ENCODE results near the gene CERT1.
"Not testable (repeated sequence)": the region's sequence is repeated elsewhere in the genome, so short reads cannot be mapped to it uniquely, and the experiment has no call there.

CERT1 gene, protein sequence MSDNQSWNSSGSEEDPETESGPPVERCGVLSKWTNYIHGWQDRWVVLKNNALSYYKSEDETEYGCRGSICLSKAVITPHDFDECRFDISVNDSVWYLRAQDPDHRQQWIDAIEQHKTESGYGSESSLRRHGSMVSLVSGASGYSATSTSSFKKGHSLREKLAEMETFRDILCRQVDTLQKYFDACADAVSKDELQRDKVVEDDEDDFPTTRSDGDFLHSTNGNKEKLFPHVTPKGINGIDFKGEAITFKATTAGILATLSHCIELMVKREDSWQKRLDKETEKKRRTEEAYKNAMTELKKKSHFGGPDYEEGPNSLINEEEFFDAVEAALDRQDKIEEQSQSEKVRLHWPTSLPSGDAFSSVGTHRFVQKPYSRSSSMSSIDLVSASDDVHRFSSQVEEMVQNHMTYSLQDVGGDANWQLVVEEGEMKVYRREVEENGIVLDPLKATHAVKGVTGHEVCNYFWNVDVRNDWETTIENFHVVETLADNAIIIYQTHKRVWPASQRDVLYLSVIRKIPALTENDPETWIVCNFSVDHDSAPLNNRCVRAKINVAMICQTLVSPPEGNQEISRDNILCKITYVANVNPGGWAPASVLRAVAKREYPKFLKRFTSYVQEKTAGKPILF

DNA sequence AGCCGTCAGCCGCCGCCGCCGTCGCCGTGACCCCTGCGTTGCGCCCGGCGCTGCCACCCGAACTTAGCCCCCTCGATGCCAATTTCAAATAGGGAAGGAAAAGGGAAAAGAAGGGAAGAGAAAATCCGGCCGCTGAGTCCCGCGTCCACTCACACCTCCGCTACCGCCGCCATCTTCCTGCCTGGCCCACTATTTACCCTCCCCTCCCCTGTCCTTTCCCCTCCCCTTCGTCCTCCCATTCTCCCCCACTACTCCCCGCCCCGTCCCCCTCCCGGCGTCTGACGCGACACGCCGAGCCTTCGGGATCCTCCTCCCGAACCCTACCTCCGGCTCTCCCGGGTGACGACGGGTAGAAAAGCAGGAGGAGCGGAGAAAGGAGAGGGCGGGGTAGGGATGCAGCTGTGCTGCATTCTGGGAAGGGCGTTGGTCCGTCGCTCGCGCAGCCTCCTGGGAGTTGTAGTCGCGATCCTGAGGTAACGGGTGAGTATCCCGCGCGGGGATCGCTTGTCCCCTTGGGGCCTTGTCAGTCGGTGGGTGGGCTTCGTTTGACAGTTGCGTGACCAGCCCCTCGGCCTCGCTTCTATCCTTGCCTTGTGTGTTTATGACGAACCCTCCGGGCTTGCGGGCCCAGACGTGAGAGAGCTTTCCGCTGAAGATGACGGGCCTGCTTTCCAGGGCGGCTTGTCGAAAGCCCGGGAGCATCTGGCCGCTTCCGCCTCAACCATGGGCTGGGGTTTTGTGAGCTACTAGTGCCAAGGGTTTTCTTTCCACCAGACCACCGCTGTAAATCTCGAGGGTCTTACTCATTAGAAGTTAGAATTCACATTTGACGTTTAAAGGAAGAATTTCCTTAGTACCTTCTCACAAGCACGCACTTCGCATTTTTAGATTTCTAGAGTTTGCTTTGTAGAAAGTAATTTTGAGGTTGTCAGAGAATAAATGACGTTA is at the start of gene CERT1, which contains the start of gene POLK:
Gene CERT1, minus strand, starts transcription at position 195 of the 948 bp plus-strand sequence. CDS start 422 bp downstream, outside the sequence.
Gene POLK, plus strand, starts transcription at position 457 of the 948 bp plus-strand sequence.
- DNase-seq: peak; percentile 99

DNA sequence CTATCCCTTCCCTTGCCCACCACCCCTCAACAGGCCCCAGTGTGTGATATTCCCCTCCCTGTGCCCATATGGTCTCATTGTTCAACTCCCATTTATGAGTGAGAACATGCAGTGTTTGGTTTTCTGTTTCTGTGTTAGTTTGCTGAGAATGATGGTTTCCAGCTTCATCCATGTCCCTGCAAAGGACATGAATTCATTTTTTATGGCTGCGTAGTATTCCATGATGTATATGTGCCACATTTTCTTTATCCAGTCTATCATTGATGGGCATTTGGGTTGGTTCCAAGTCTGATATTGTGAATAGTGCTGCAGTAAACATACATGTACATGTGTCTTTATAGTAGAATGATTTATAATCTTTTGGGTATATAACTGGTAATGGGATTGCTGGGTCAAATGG is 49.2 kb upstream of the CERT1 start:
- DNase-seq: not testable (repeated sequence)

DNA sequence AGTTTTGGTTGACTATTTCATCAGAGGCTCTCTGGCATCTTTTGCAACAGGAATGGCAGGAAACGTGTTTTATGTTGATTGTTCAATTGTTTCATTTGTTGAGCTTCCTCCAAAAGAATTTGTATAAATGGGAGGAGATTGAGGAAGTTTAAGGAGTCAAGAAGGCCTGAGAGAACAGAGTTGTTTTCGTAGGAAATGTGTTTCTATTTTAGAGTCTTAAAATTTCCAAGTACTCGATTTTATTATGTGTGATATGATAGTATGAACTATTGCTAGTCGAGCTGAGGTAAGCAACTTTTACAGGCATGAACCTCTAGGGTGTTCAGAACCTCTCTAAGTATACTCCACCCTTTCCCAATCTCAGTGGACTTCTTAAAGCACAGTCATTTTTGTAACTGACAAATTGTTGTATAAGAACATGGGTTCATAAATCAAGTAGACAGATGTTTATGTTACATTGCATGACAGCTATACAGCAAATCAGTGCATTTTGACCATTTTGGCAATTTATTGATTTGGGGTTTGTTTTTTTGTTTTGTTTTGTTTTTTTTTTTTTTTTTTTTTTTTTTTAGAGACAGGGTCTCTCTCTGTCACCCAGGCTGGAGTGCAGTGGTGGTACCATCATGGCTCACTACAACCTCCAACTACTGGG is 47.7 kb upstream of the CERT1 start:
- no peak for DNase-seq

DNA sequence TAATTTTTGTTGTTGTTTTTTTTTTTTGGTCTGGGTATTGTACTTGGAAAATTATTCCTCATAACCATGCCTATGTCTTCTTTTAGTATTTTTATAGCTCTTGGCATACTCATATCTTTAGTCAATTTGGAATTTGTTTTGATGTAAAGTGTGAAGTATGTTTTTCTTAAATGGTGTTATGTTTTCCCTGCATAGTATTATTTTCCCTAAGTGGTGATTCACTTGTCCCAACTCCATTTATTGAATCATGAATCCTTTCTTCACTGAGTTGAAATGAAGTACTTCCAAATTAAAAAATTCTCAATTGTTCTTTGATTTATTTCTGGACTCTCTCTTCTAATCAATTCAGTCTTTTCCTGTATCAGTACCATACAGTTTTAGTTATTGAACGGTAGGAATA is 46.8 kb upstream of the CERT1 start:
- no peak for DNase-seq

DNA sequence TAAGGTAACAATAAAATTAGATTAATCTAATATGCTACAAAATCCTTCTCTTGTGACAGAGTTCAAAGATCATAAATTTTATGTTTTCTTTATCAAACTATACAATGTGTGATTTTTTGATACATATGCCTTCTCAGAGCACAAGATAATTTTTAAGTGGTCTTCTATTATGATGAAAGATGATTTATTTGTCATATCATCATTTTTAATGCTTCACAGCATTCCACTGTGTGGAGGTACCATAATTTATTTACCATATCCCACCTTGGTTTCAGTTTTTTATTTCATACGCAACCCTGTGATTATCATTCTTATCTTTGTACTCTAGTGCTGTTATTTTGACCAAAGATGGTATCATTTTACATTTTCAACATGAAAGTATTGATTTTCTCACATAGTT is 41.9 kb upstream of the CERT1 start:
- DNase-seq: no peak

DNA sequence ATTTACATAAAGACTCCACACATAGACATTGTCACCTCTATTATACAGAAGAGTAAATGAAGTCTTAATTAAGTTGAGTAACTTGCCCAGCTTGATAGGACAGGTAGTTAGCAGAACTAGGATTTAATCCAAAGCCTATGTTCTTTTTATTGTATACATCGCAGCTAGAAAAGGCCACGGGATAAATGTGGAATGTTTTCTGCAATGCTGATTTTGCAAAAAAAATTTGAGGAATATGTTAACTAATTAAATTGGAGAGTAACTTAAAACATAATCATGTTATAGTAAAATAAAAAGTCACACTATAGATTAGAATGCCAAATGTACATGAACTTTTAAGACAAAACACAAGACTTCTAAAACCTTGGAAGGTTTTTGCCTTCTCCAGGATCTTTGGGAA is 41.3 kb upstream of the CERT1 start:
- DNase-seq: no peak

DNA sequence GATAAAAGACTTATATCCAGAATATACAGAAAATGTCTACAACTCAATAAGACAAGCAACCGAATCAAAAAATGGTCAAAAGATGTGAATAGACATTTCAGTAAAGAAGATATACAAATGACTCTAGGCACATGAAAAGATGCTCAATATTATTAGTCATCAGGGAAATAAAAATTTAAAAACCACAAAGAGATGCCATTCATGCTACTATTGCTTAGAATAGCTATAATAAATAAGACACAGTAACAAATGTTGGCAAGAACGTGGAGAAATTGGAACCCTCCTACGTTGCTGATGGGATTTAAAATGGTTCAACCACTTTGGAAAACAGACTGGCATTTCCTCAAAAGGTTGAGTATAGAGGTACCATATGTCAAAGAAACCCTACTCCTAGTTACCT is 40.0 kb upstream of the CERT1 start:
- DNase-seq: peak; percentile 74

DNA sequence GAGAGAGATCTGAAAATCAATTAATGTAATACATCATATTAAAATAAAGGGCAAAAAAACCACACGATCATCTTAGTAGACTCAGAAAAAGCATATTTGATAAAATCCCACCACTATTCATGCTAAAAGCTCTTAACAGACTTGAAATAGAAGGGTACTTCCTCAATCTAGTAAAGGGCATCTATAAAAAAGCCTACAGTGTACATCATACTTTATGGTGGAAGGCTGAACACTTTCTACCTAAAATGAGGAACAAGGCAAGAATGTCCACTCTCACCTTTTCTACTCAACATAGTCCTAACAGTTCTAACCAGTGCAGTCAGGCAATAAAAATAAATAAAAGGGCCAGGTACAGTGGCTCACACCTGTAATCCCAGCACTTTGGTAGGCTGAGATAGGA is 39.2 kb upstream of the CERT1 start:
- no peak for DNase-seq

DNA sequence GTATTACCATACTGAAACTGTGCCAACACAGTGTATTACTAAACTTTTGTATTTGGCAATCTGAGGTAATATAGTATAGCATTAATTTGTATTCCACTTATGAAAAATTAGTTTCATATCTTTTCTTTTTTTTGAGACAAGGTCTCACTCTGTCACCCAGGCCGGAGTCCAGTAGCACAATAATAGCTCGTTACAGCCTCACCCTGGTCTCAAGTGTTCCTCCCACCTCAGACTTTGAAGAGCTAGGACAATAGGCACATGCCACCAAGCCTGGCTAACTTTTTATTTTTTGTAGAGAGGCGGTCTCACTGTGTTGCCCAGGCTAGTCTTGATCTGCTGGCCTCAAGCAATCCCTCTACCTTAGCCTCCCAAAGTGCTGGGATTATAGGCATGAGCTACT is 36.4 kb upstream of the CERT1 start:
- DNase-seq: no peak

DNA sequence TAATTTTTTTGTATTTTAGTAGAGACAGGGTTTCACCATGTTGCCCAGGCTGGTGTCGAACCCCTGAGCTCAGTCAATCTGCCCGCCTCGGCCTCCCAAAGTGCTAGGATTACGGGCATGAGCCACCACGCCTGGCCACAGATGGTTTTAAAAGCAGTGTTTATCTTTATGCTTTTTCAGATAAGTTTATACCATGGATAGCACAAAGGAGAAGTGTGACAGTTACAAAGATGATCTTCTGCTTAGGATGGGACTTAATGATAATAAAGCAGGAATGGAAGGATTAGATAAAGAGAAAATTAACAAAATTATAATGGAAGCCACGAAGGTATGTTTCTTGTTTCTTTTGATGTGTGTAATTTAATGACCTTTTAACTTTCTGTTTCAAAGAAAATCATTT is 35.4 kb upstream of the CERT1 start:
- no peak for DNase-seq

DNA sequence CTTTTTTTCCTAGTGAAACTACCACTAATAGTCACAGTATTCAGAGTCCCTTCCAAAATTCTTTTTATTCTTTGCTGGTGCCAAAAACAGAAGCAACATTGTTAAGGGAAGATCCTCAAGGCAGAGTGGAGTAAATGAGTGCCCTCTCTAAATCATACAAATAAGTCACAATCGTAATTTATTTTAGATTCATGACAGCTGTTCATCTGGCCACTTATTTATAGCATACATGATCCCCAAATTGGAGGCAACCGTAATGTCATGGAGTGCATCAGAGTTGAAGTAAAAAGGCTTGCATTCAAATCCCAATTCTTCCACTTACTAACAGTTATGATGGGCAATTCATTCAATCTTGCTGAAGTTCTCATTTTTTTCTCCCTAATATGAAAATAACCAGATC is 33.7 kb upstream of the CERT1 start:
- DNase-seq: no peak

DNA sequence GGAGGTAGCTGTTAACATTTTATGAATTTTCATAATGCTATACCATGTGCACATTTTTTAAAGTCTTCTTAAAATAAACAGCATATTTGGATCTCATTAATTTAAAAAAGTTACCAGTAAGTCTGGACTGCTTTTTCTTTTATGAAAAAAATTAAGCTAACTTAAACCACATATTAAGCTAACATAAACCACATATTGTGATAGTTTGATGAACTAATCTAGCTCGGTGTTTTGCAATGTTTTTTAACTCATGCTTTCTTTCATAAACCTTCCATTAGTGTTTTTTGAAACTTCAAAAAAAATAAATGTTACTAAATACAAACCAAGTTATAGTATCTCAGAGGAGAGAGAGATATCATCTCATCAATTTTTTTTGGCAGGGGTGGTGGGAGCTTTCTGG is 26.8 kb upstream of the CERT1 start:
- DNase-seq: no peak

DNA sequence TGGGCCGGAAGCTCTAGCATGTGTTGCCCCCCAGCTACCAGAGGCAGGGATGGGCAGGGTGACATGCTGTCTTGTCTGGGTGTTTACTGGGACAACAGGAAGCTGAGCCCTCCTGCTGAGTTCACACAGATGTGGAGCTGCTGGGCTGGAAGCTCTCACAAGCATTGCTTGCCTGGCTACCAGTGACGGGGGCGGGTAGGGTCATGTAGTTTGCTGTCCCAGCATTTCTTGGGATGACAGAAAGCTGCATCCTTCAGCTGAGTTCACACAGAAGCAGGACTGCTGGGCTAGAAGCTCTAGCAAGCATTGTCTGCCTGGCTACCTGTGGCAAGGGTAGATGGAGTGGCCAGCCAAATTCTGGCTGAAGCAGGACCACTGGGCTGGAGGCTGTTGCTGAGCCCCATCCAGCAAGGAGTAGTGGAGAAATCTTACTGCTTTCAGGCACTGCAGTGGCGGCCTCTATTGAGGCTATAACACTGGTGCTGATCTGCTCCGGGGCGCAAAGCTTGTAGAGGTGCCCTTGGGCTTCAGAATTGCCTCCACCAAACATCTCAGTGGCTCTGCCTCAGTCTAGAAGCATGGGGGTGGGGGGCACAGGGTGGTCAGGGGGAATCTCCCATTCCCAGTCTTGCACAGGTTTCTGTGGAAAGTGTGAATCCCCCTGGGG is 25.4 kb upstream of the CERT1 start:
- DNase-seq: no peak

DNA sequence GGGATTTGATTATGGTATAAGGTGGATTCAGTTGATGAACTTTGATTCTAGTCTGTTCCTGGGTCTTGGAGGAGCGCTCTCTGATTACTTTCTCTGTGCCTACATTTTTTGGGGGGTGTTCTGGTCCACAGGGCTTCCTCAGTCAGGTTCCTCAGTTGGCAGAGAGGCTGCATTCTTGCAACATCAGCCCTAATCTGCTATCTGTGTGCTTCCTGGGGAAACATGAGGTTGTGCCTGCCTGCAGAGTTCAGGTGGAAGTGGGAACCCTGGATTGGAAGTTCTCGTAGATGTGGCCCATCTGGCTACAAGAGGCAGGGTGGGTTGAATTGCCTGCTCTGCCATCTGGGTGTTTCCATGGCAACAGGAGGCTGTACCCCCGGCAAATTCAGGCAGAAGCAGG is 24.7 kb upstream of the CERT1 start:
- DNase-seq: no peak

DNA sequence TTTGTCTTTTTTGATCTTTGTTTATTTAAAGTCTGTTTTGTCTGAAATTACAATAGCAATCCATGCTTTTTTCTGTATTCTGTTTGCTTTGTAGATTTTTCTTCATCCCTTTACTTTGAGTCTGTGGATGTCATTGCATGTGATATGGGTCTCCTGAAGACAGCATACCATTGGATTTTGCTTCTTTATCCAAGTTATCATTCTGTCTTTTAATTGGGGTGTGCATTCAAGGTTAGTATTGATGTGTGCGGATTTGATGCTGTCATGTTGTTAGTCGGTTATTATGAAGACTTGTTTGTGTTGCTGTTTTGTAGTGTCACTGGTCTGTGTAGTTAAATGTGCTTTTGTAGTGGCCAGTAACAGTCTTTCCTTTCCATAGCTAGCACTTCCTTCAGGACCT is 23.3 kb upstream of the CERT1 start:
- DNase-seq: no peak

DNA sequence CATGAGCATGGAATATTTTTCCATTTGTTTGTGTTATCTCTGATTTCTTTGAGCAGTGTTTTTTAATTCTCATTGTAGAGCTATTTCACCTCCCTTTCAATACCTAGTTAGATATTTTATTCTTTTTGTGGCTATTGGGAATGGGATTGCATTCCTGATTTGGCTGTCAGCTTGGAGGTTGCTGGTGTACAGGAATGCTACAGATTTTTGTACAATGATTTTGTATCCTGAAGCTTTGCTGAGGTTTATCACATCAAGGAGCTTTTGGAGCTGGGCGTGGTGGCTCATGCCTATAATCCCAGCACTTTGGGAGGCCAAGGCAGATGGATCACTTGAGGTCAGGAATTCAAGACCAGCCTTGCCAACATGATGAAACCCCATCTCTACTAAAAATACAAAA is 22.3 kb upstream of the CERT1 start:
- DNase-seq: peak; percentile 89

DNA sequence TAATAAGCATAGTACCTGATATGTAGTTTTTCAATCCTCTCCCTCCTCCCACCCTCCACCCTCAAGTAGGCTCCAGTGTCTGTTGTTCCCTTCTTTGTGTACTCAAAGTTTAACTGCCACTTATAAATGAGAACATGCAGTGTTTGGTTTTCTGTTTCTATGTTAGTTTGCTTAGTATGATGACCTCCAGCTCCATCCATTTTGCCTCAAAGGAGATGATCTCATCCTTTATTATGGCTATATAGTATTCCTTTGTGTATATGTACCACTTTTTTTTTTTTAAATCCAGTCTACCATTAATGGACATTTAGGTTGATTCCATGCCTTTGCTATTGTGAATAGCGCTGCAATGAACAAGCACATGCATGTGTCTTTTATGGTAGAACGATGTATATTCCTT is 20.8 kb upstream of the CERT1 start:
- no peak for DNase-seq

DNA sequence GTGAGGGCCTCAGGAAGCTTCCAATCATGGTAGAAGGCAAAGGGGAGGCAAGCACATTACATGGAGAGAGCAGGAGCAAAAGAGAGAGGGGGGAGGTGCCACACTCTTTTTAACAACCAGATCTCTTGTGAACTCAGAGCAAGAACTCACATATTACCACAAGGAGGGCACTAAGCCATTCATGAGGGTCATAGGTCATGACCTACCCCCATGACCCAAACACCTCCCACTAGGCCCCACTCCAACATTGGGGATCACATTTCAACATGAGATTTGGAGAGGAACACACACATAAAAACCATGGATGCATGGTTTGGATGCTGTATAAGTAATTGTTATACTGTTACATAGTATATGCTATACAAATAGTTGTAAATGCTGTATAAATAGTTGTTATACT is 17.8 kb upstream of the CERT1 start:
- no peak for DNase-seq

DNA sequence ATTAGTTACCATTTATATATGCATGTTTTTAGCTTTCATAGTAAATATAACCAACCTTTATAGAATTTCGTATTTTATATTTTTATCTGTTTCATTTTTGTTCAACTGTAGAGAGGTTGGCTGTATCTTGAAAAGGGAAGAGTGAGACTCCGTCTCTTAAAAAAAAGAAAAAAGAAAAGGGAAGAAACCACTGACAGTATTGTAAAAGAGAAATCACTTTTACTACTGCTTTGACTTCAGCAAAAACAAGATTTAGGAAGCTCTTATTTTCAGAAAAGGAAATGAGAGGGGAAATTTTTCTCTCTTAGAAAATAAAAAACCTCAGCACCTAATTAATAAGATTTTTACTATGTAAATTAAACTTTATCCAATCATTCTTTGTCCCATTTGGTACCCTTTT is 14.6 kb upstream of the CERT1 start:
- no peak for DNase-seq

DNA sequence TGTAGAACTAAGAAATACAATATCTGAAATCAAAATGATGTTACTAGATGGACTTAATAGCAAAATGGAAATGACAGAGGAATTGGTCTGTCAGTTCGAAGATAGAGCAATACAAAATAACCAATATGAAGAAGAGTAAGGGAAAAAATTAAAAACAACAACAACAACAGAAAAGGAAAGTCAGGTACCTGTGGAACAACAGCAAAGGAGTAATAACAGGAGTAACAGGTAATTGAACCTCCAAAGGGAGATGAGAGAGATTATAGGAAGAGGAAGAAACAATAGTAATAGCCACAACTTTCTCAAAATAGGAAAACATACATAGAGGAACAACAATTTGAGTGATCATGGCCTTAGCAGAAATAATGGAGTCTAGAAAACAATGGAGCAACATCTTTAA is 13.9 kb upstream of the CERT1 start:
- DNase-seq: no peak

DNA sequence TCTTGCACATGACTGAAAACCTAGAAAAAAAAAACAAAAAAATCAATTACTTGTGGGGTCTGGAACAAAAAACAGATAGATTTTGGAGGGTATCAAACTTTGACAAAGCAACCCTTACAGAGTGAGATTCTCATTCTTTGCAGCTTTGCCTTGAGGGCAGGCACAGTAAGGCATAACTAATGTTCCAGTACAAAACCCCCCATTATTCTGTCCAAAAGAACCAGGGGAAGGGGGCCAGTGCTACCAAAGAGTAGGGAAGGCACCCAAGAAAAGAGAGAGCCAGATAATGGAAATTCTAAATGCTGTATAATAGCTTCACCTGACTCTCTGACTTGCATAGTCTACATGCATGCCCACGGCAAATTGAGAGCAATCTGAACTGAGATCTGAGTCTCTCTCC is 13.2 kb upstream of the CERT1 start:
- no peak for DNase-seq

DNA sequence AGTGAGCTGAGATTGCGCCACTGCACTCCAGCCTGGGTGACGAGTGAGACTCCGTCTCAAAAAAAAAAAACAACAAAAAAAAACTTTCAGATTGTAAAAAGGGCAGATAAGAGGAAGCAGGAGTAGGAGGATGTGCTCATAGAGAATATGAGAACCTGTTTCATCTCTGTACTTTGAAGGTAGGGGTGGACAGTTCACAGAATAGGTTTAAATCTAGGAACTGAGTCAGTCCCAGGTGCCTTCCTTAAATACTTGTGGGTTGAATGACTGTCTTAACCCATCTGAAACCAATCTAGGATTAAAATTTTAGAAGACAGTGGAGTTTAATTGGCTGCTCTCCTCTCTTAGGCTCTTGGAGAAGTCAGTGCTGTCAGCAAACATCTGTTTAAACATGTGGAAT is 12.6 kb upstream of the CERT1 start:
- peak; percentile 54 for DNase-seq

Measured in fibroblast of upper back skin (primary cell).